Measurements from ENCODE around the gene IAH1.

DNA sequence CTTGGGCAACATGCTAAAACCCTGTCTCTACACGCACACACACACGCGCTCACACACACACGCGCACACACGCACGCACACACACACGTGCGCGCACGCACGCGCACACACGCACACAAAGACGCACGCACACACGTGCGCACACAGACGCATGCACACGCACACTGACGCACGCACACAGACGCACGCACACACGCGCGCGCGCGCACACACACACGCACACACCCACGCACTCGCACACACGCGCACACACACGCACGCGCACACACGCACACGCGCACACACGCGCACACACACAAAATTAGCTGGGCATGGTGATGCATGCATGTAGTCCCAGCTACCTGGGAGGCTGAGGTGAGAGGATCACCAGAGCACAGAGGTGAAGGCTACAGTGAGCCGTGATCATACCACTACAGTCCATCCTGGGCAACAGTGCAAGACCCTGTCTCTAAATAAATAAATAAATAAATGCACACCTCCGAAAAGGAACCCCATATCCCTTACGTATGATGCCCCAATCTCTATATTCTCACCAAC, 8.1 kb upstream of the IAH1 start:
- no peak for TF ChIP-seq POLR2A (IDR thresholded peaks at IDR 0.05)
- TF ChIP-seq, protein P1, sequence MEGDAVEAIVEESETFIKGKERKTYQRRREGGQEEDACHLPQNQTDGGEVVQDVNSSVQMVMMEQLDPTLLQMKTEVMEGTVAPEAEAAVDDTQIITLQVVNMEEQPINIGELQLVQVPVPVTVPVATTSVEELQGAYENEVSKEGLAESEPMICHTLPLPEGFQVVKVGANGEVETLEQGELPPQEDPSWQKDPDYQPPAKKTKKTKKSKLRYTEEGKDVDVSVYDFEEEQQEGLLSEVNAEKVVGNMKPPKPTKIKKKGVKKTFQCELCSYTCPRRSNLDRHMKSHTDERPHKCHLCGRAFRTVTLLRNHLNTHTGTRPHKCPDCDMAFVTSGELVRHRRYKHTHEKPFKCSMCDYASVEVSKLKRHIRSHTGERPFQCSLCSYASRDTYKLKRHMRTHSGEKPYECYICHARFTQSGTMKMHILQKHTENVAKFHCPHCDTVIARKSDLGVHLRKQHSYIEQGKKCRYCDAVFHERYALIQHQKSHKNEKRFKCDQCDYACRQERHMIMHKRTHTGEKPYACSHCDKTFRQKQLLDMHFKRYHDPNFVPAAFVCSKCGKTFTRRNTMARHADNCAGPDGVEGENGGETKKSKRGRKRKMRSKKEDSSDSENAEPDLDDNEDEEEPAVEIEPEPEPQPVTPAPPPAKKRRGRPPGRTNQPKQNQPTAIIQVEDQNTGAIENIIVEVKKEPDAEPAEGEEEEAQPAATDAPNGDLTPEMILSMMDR (IDR thresholded peaks at IDR 0.05): no peak
- no peak for TF ChIP-seq POLR2AphosphoS5 (IDR thresholded peaks at IDR 0.05)

All from prostate gland (tissue), 2 donors.